ENCODE data around the gene CDX1. TPM values are rescaled to one million over a fixed set of nuclear protein-coding genes. Genes with fewer than 3 reads are reported as not detected.

Gene CDX1
- total and polyA plus RNA-seq, 9 donors = 0.12 to 6.0 (median 0.32) TPM

DNA sequence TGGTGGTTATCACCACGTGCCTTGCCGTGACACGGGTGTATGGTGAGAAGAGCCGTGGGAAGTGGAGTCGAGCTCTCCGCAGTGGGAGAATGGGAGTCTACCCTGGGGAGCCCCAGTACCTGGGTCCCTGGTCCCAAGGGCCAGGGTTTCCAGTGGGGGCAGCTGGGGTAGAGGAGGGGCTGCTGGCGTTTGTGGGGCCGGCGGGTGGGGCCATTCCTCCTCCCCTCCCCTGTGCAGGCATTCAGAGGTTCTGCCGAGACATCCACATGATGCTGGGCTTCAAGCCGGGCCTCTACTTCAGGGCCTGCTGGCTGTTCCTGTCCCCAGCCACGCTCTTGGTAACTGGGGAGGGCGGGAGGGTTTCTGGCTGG lies 38.0 kb downstream of the CDX1 start:
- Histone ChIP-seq H3K27ac (ENCODE audit: low read length) (no peak overlapping the region), H3K9me3 (replicated peaks; ENCODE audit: control insufficient read depth, low read depth, low read length) (no peaks in the 10 kb centered on the region), H3K36me3 (ENCODE audit: control insufficient read depth, insufficient read depth, low read length) (no peaks in the 10 kb centered on the region), H3K4me1 (ENCODE audit: control insufficient read depth, insufficient read depth, low read length) (peaks cover 12% of the 10 kb centered on the region), H3K27me3 (ENCODE audit: control insufficient read depth, insufficient read depth, low read length) (peaks cover 9% of the 10 kb centered on the region), H3K4me3 (ENCODE audit: low read length) (no peak overlapping the region)
- no peak for DNase-seq
- 69% methylated on average over 8 of the region's 13 CpGs for WGBS (ENCODE audit: insufficient coverage)

DNA sequence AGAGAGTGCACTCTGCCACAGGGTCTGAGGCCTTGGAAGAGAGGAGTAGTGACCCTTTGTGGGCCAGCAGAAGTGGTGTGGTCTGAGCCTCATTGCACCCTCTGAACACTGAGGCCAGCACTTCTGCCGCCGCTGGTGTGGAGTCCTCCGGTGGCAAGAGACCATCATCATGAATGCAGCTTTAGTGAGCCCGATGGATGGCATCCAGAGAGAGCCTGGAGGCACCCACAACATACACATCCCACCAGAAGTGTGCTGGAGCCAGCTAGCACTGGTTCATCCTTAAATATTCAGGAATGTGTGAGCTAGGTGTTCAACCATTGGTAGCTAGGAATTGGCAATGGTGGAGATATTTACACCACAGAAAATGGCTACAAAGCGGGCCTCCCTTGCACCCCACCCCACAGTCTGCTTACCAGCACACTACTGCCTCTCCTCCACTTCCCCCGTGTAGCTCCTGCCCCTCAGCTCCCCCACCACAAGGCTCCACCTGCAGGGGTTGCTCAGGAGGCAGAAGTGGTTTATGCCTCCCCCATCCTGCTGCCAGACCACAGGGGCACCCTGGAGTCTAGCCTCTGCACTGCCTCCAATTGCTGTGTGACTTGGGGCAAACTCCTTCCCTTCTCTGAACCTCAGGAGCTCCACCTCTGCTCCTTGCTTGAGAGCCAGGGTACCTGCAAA lies 39.7 kb downstream of the CDX1 start:
- Histone ChIP-seq H3K9me3 (replicated peaks; ENCODE audit: control insufficient read depth, low read depth, low read length) (no peaks in the 10 kb centered on the region), H3K4me1 (ENCODE audit: control insufficient read depth, insufficient read depth, low read length) (peaks cover 18% of the 10 kb centered on the region), H3K27ac (ENCODE audit: low read length) (no peak overlapping the region), H3K36me3 (ENCODE audit: control insufficient read depth, insufficient read depth, low read length) (no peaks in the 10 kb centered on the region), H3K4me3 (ENCODE audit: low read length) (no peak overlapping the region), H3K27me3 (ENCODE audit: control insufficient read depth, insufficient read depth, low read length) (peaks cover 7% of the 10 kb centered on the region)
- DNase-seq = no peak
- WGBS (ENCODE audit: insufficient coverage) = 54% methylated on average over 2 of the region's 6 CpGs

DNA sequence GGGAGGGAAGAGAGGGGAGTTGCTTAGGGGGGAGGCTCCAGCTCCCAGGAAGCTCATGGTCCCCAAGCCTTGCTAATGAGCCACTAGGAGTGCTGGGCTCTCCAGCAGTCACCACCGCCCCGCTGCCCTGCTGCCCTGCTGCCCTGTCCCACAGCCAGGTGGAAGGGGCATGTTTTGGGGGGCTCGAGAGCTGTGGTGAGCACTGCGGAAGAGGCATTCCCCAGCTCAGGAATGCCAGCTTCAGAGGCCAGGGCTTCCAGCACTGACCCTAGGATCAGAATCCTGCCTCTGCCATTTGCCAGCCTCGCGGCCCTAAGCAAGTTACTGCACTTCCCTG lies 40.2 kb downstream of the CDX1 start:
- no peak for DNase-seq
- H3K27ac ChIP-seq (ENCODE audit: low read length) = no peak overlapping the region
- no peaks in the 10 kb centered on the region for H3K36me3 ChIP-seq (ENCODE audit: control insufficient read depth, insufficient read depth, low read length)
- no peaks in the 10 kb centered on the region for H3K9me3 ChIP-seq (replicated peaks; ENCODE audit: control insufficient read depth, low read depth, low read length)
- H3K27me3 ChIP-seq (ENCODE audit: control insufficient read depth, insufficient read depth, low read length) = peaks cover 9% of the 10 kb centered on the region
- 98% methylated on average over 4 of the region's 6 CpGs for WGBS (ENCODE audit: insufficient coverage)
- H3K4me3 ChIP-seq (ENCODE audit: low read length) = no peak overlapping the region
- peaks cover 24% of the 10 kb centered on the region for H3K4me1 ChIP-seq (ENCODE audit: control insufficient read depth, insufficient read depth, low read length)

DNA sequence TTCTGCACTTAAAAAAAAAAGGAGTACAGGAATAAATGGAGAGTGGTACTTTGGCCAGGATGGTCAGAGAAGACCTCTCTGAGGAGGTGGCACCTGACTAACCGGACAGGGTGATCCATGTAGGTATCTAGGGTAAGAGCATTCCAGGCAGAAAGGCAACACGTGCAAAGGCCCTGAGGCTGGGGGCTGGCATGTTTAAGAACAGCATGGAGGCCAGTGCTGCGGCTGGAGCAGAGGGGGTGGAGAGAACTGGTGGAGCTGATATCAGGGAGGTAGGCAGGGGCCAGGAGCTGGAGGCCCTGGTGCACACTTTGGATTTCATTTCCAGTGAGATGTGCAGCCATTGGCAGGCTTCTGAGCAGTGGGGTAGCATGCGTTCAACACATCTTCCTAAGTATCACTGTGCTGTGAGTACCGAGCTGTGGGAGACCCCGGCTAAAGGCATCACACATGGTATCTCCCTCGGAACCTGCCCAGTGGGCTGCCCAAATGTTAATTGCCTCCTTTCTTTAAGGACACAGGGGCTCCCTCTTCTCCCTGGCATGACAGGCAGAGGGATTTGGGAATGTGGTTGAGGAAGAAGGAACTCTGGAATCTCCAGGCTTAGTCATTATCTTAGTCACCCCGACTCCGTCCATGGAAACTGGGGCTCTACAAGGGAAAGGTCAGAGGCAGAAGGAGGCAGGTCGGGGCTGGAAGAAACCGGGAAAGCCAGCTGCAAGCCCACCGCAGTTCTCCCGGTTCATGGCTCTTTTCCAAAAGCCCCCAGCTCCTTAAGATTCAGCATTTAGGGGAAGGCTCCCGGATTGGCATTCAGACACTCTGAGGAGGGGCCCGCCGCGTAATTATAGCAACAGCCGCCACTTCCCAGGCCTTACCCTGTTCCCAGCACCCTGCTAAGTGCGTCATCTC lies 41.9 kb downstream of the CDX1 start:
- no peaks in the 10 kb centered on the region for H3K9me3 ChIP-seq (replicated peaks; ENCODE audit: control insufficient read depth, low read depth, low read length)
- no peak overlapping the region for H3K4me3 ChIP-seq (ENCODE audit: low read length)
- DNase-seq = no peak
- no peaks in the 10 kb centered on the region for H3K36me3 ChIP-seq (ENCODE audit: control insufficient read depth, insufficient read depth, low read length)
- 56% methylated on average over 14 of the region's 19 CpGs for WGBS (ENCODE audit: insufficient coverage)
- no peak overlapping the region for H3K27ac ChIP-seq (ENCODE audit: low read length)
- H3K4me1 ChIP-seq (ENCODE audit: control insufficient read depth, insufficient read depth, low read length) = peaks cover 38% of the 10 kb centered on the region
- peaks cover 10% of the 10 kb centered on the region for H3K27me3 ChIP-seq (ENCODE audit: control insufficient read depth, insufficient read depth, low read length)

DNA sequence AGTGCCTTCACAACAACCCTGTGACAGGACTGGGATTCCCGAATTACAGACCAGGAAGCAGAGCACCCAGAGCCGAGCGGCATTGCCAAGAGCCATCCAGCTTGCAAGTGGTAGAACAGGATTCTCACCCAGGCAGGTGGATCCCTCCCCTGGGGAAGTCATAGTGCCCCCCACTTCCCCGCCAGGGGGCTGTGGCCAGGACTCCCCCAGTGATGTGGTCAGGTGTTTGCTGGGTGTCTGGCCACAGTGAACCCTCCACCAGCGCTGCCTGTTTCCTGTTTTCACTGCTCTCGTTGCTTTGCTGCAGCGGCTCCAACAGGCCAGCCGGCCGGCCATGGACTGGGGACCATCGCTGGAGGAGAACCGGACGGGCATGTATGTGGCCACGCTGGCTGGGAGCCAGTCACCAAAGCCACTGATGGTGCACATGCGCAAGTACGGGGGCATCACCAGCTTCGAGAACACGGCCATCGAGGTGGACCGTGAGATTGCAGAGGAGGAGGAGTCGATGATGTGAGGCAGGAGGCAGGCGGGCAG lies 42.6 kb downstream of the CDX1 start:
- H3K27me3 ChIP-seq (ENCODE audit: control insufficient read depth, insufficient read depth, low read length) = peaks cover 10% of the 10 kb centered on the region
- no peaks in the 10 kb centered on the region for H3K9me3 ChIP-seq (replicated peaks; ENCODE audit: control insufficient read depth, low read depth, low read length)
- WGBS (ENCODE audit: insufficient coverage) = 64% methylated on average over 21 of the region's 21 CpGs
- no peak overlapping the region for H3K4me3 ChIP-seq (ENCODE audit: low read length)
- no peaks in the 10 kb centered on the region for H3K36me3 ChIP-seq (ENCODE audit: control insufficient read depth, insufficient read depth, low read length)
- no peak for DNase-seq
- H3K4me1 ChIP-seq (ENCODE audit: control insufficient read depth, insufficient read depth, low read length) = peaks cover 45% of the 10 kb centered on the region
- no peak overlapping the region for H3K27ac ChIP-seq (ENCODE audit: low read length)

DNA sequence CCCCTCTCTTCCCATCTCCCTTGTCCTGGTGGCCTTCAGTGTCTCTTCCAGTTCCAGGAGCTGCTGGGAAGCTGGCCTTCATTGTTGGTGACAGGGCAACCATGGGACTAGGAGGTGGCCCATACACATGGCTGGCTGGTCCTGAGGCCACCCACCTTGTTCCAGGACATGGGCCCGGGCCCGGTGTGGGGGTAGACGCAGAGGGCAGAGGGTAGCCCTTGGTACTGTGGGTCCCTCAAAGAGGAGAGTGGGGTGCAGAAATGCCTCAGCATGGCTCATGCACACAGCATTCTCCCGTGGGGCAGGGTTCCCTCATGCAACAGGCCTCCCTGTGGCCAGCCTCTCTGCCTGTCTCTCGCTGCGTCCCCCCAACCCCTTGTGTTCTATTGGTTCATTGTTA lies 44.1 kb downstream of the CDX1 start:
- peaks cover 57% of the 10 kb centered on the region for H3K4me1 ChIP-seq (ENCODE audit: control insufficient read depth, insufficient read depth, low read length)
- no peak overlapping the region for H3K4me3 ChIP-seq (ENCODE audit: low read length)
- no peak overlapping the region for H3K27ac ChIP-seq (ENCODE audit: low read length)
- peaks cover 10% of the 10 kb centered on the region for H3K27me3 ChIP-seq (ENCODE audit: control insufficient read depth, insufficient read depth, low read length)
- no peaks in the 10 kb centered on the region for H3K36me3 ChIP-seq (ENCODE audit: control insufficient read depth, insufficient read depth, low read length)
- H3K9me3 ChIP-seq (replicated peaks; ENCODE audit: control insufficient read depth, low read depth, low read length) = no peaks in the 10 kb centered on the region
- DNase-seq = no peak
- 89% methylated on average over 3 of the region's 6 CpGs for WGBS (ENCODE audit: insufficient coverage)

DNA sequence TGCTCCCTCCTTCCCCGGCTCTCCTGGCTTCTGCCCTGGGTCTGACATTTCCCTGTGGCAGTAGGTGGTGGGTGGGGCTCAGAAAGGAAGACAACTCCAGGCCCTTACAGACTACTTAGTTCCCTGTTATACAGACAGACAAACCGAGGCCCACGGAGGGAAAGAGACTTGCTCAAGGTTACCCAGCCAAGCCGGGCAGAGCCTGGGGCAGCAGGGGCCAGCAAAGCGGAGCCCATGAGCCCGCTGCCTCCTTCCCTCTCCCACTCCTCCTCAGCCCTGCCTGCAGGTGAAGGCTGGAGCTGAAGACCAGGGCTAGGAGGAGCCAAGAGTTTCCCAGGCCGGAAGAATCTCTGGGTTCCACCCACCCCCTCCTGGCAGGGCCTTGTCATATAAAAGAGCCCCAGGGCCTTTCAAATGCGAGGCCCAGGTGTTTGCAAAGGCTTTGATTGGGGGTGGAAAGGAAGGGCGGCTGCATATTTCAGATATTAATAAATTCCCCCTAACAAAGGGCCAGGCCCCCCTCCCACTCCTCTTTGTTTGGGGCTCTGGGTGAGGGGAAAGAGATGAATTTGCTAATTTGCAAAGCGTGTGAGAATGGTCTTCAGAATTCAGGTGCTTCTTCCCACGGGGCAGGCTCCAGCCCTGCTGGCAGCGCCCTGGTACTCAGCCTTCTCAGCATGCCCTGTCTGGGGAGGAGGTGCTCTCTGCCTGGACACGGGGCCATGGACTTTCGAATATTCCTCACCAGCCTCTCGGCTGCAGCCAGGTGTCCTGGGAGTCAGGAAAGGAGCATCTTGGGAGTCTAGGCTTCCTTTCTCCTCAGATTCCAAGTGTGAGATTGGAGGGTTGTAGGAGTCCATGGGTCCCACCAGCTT lies 44.8 kb downstream of the CDX1 start:
- peaks cover 9% of the 10 kb centered on the region for H3K27me3 ChIP-seq (ENCODE audit: control insufficient read depth, insufficient read depth, low read length)

DNA sequence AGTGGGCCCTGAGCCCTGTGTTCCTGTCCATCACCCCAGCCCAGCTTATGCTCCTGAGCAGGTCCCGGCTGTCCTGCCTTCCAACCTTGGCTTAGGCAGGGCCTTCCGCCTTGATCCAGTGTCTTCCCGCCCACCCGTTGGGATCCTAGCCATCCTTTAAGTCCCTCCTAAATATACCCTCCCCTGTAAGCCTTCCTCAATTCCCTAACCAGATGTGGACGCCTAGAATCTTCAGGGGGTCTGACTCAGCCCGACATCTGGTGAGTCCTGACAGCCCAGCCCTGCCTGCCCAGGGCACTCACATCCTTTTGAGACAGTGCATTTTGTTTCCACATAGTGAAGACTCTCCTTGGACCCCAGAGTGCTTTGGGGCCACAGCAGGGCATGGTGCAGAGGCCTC lies 47.0 kb downstream of the CDX1 start:
- peak; percentile 94 for DNase-seq
- H3K9me3 ChIP-seq (replicated peaks; ENCODE audit: control insufficient read depth, low read depth, low read length) = no peaks in the 10 kb centered on the region
- WGBS (ENCODE audit: insufficient coverage) = 26% methylated on average over 6 of the region's 6 CpGs
- H3K27me3 ChIP-seq (ENCODE audit: control insufficient read depth, insufficient read depth, low read length) = peaks cover 5% of the 10 kb centered on the region
- H3K36me3 ChIP-seq (ENCODE audit: control insufficient read depth, insufficient read depth, low read length) = no peaks in the 10 kb centered on the region
- H3K4me3 ChIP-seq (ENCODE audit: low read length) = no peak overlapping the region
- peaks cover 79% of the 10 kb centered on the region for H3K4me1 ChIP-seq (ENCODE audit: control insufficient read depth, insufficient read depth, low read length)
- peak overlapping the region; percentile 71 for H3K27ac ChIP-seq (ENCODE audit: low read length)

More for the DNA sequence above, 44.8 kb downstream of the CDX1 start:
- DNase-seq = no peak
- Histone ChIP-seq H3K27ac (ENCODE audit: low read length) (peak overlapping the region; percentile 67), H3K4me1 (ENCODE audit: control insufficient read depth, insufficient read depth, low read length) (peaks cover 64% of the 10 kb centered on the region), H3K4me3 (ENCODE audit: low read length) (no peak overlapping the region), H3K9me3 (replicated peaks; ENCODE audit: control insufficient read depth, low read depth, low read length) (no peaks in the 10 kb centered on the region), H3K36me3 (ENCODE audit: control insufficient read depth, insufficient read depth, low read length) (no peaks in the 10 kb centered on the region)
- 33% methylated on average over 3 of the region's 15 CpGs for WGBS (ENCODE audit: insufficient coverage)

DNA sequence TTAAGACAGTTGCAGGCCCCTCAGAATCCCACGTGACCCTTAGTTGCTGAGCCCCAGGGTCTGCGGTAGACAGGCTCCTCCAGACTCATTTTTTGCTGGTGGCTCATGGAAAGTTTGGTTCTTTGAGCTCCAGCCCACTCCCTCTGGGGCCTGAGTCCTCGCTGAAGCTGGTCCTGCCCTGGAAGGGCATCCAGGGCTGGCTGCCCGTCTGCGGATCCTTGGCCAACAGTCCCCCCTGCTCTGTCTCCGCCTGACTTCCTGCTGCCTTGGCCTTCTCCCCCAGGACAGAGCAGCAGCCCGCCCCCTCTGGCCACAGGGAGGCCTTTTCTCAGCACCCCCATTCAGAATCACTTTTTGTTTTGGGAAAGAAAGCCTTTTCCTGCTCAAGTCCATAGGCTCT lies 47.7 kb downstream of the CDX1 start:
- peak; percentile 71 for DNase-seq
- H3K27ac ChIP-seq (ENCODE audit: low read length) = peak overlapping the region; percentile 71
- peaks cover 72% of the 10 kb centered on the region for H3K4me1 ChIP-seq (ENCODE audit: control insufficient read depth, insufficient read depth, low read length)
- H3K27me3 ChIP-seq (ENCODE audit: control insufficient read depth, insufficient read depth, low read length) = peaks cover 3% of the 10 kb centered on the region
- WGBS (ENCODE audit: insufficient coverage) = 20% methylated on average over 6 of the region's 7 CpGs
- no peak overlapping the region for H3K4me3 ChIP-seq (ENCODE audit: low read length)
- H3K9me3 ChIP-seq (replicated peaks; ENCODE audit: control insufficient read depth, low read depth, low read length) = no peaks in the 10 kb centered on the region
- H3K36me3 ChIP-seq (ENCODE audit: control insufficient read depth, insufficient read depth, low read length) = no peaks in the 10 kb centered on the region

Data from muscle of leg (tissue), 11 donors.